Psoas muscle (tissue), 8 donors: ENCODE results near the gene HTR4. TPM values are rescaled to one million over a fixed set of nuclear protein-coding genes. Genes with fewer than 3 reads are reported as not detected.

ENCODE experiments used
- ATAC-seq, 4 donors: fragments of 200-7000 bp; cut with Tn5 transposase; one replicate each; pipeline ENCODE4 v1.9.1; 2020; ENCODE audit warnings: moderate library complexity in 3 of 4, mild to moderate bottlenecking in 2 of 4
- DNase-seq, 2 donors: peaks; one replicate each; pipeline ENCODE4 v3.0.0-alpha.2; 2020
- H3K27ac ChIP-seq: fragments of 200-600 bp; one replicate; pipeline ENCODE4 v1.8.0; 2022
- H3K27me3 ChIP-seq, 3 donors: fragments of 200-600 bp in 1 of 3; one replicate each; pipeline versions ENCODE4 v1.6.1 to v1.8.0; 2013 to 2022; ENCODE audit warnings: low read length in 2 of 3, mild to moderate bottlenecking in 2 of 3, moderate library complexity in 1 of 3; ENCODE audit not compliant: insufficient read depth in 3 of 3
- H3K36me3 ChIP-seq, 2 donors: fragments of 200-600 bp in 1 of 2; one replicate each; pipeline versions ENCODE4 v1.6.1 to v1.8.0; 2013 to 2022; ENCODE audit warnings: low read depth in 1 of 2, mild to moderate bottlenecking in 1 of 2, moderate library complexity in 1 of 2; ENCODE audit not compliant: insufficient read depth in 1 of 2
- H3K4me1 ChIP-seq: fragments of 200-600 bp; one replicate; pipeline ENCODE4 v1.8.0; 2022
- H3K4me3 ChIP-seq: fragments of 200-600 bp; one replicate; pipeline ENCODE4 v1.8.0; 2022; ENCODE audit warnings: mild to moderate bottlenecking
- H3K9me3 ChIP-seq: fragments of 200-600 bp; one replicate; pipeline ENCODE4 v1.8.0; 2022
- CTCF ChIP-seq: fragments of 200-600 bp; IDR thresholded peaks from one replicate; pipeline ENCODE4 v1.8.0; 2022; ENCODE audit warnings: antibody characterized with exemption
- WGBS, 3 donors: extraction: QIAGEN DNeasy Blood & Tissue Kit; methylation state at CpG; one replicate each; pipeline versions ENCODE4 v1.1.6 to v1.1.7; 2013; 5-methylcytosine and 5-hydroxymethylcytosine counted together
- intact Hi-C, 2 donors: fragments of 100-400 bp; cut with DNase I; formaldehyde crosslinking; loops; one replicate each; pipeline versions ENCODE4 v1.11.0 to v1.14.2; 2022
- polyA plus RNA-seq, 3 donors: library from polyadenylated mRNA; stranded (reverse); fragments of 200-250 nt; gene quantifications; one replicate each; pipeline ENCODE4 v1.2.3, GENCODE V29; 2013
- total RNA-seq, 4 donors: library from RNA; stranded (reverse); fragmentation: NEBNext Ultra II Directional in 2 of 4; extraction: Animal tissue kit (Norgen Biotek cat#: 25700) in 2 of 4; gene quantifications; one replicate each; pipeline versions ENCODE4 v1.2.1 to v1.2.4, GENCODE V29; 2021 to 2023
- donor health status: healthy with polysubstance abuse.
- donor health status: DM: no; HTN: no; CAD: no; lungs with moderate emphysema.
- donor health status: Bipolar disorder and iron deficiency.
- donor health status: healthy.
- donor health status: DM: yes; HTN: yes; CAD: no.
- donor health status: DM: no; HTN: no; CAD: no.
- donor health status: DM: no; HTN: no; CAD: no.
- donor health status: DM: yes; HTN: yes; CAD: no.

HTR4 gene
- total and polyA plus RNA-seq, 7 donors, result 0.01 to 0.46 (median 0.17) TPM; not detected in 3

GRCh38 chr5:148586796-148587195 is 67.5 kb downstream of the HTR4 start:
- no peaks in the 10 kb centered on the region for H3K36me3 ChIP-seq
- DNase-seq, result no peak
- ATAC-seq, result no peak
- intact Hi-C loops, result no loop called here
- WGBS, 3 donors, result 31 to 38% (median 32%) methylated on average over 2 of the region's 2 CpGs
- no peaks in the 10 kb centered on the region for H3K27me3 ChIP-seq
- H3K27ac ChIP-seq, result no peak overlapping the region
- no peaks in the 10 kb centered on the region for H3K4me1 ChIP-seq
- H3K4me3 ChIP-seq, result no peak overlapping the region
- no peak for TF ChIP-seq CTCF
- no peaks in the 10 kb centered on the region for H3K9me3 ChIP-seq

GRCh38 chr5:148585988-148586387 is 68.3 kb downstream of the HTR4 start:
- DNase-seq (no peak), ATAC-seq (no peak)
- Histone ChIP-seq H3K4me1 (no peaks in the 10 kb centered on the region), H3K36me3 (no peaks in the 10 kb centered on the region), H3K27ac (no peak overlapping the region), H3K4me3 (no peak overlapping the region), H3K27me3 (no peaks in the 10 kb centered on the region), H3K9me3 (no peaks in the 10 kb centered on the region)
- intact Hi-C loops, result no loop called here
- TF ChIP-seq CTCF, result no peak

GRCh38 chr5:148584103-148584502 is 70.2 kb downstream of the HTR4 start:
- Histone ChIP-seq H3K27ac (no peak overlapping the region), H3K27me3 (no peaks in the 10 kb centered on the region), H3K4me3 (no peak overlapping the region), H3K9me3 (peaks cover 8% of the 10 kb centered on the region), H3K36me3 (no peaks in the 10 kb centered on the region), H3K4me1 (no peaks in the 10 kb centered on the region)
- TF ChIP-seq CTCF, result no peak
- intact Hi-C loops, result no loop called here
- no peak for DNase-seq
- no peak for ATAC-seq

GRCh38 chr5:148583421-148583965 is 70.8 kb downstream of the HTR4 start:
- Histone ChIP-seq H3K4me3 (no peak overlapping the region), H3K27me3 (no peaks in the 10 kb centered on the region), H3K27ac (no peak overlapping the region), H3K9me3 (peaks cover 8% of the 10 kb centered on the region), H3K36me3 (no peaks in the 10 kb centered on the region), H3K4me1 (no peaks in the 10 kb centered on the region)
- intact Hi-C loops, result no loop called here
- DNase-seq, result no peak
- WGBS, 3 donors, result 72 to 88% (median 74%) methylated on average over 2 of the region's 2 CpGs
- no peak for TF ChIP-seq CTCF
- ATAC-seq, result no peak

- H3K9me3 ChIP-seq, result no peaks in the 10 kb centered on the region
- H3K4me3 ChIP-seq, result no peak overlapping the region
- TF ChIP-seq CTCF, result no peak
- intact Hi-C loops, result no loop called here
- no peak overlapping the region for H3K27ac ChIP-seq
- WGBS, 3 donors, result 49 to 63% (median 58%) methylated on average over 4 of the region's 4 CpGs
- H3K27me3 ChIP-seq, result no peaks in the 10 kb centered on the region
- no peaks in the 10 kb centered on the region for H3K36me3 ChIP-seq
- DNase-seq, result no peak
- ATAC-seq, result no peak
- no peaks in the 10 kb centered on the region for H3K4me1 ChIP-seq
Measured at GRCh38 chr5:148574167-148574566, 80.2 kb downstream of the HTR4 start.
